Prostate gland (tissue), 2 donors: ENCODE measurements around the gene MYO9A. TPM values are rescaled to one million over a fixed set of nuclear protein-coding genes. Genes with fewer than 3 reads are reported as not detected.

Experiments used
- DNase-seq: peaks from one replicate; pipeline ENCODE4 v3.0.0-alpha.2; 2019; ENCODE audit warnings: low spot score
- H3K27ac ChIP-seq, 2 donors: fragments of 200-600 bp; sonication (generic); 2 replicates each; pipeline ENCODE4 v1.5.1; 2017 to 2019
- H3K27me3 ChIP-seq: fragments of 200-600 bp; sonication (generic); replicated peaks from 2 replicates; pipeline ENCODE4 v1.5.1; 2019; ENCODE audit not compliant: insufficient read depth
- H3K36me3 ChIP-seq, 2 donors: fragments of 200-600 bp; sonication (generic); 1 replicate in 1 of 2; 2 replicates in 1 of 2; pipeline versions ENCODE4 v1.5.1 to v1.8.1; 2017 to 2019
- H3K4me1 ChIP-seq: fragments of 200-600 bp; sonication (generic); replicated peaks from 2 replicates; pipeline ENCODE4 v1.5.1; 2019
- H3K4me3 ChIP-seq, 2 donors: fragments of 200-600 bp; sonication (generic); 2 replicates each; pipeline ENCODE4 v1.5.1; 2017 to 2019
- H3K9me3 ChIP-seq: fragments of 200-600 bp; sonication (generic); 2 replicates; pipeline ENCODE4 v1.5.1; 2017
- CTCF ChIP-seq, 4 experiments: fragments of 200-600 bp in 2 of 4; fragments of 450-650 bp in 2 of 4; sonication (generic) in 2 of 4; IDR thresholded peaks; 1 replicate in 3 of 4; 2 replicates in 1 of 4; pipeline ENCODE4 v1.5.1; 2016 to 2019; ENCODE audit warnings: antibody characterized with exemption in 4 of 4, mild to moderate bottlenecking in 2 of 4, moderate library complexity in 2 of 4
- POLR2A ChIP-seq: fragments of 450-650 bp; IDR thresholded peaks from one replicate; pipeline ENCODE4 v1.6.1; 2016; ENCODE audit warnings: antibody characterized with exemption, mild to moderate bottlenecking
- POLR2AphosphoS5 ChIP-seq: sonication (generic); formaldehyde crosslinking; IDR thresholded peaks from one replicate; pipeline ENCODE4 v1.6.1; 2017; ENCODE audit warnings: antibody characterized with exemption
- WGBS: methylation state at CpG from one replicate; pipeline ENCODE4 v1.1.5; 2018; 5-methylcytosine and 5-hydroxymethylcytosine counted together
- intact Hi-C: fragments of 100-400 bp; cut with DNase I; formaldehyde crosslinking; loops from one replicate; pipeline ENCODE4 v1.14.2; 2022
- total RNA-seq, 2 donors: library from RNA; depleted of rRNA; stranded (reverse); fragments of >200 nt; gene quantifications; one replicate each; pipeline ENCODE4 v1.1.0, GENCODE V29; 2016

MYO9A gene
- total RNA-seq, 2 donors from 2014 or later = 29.4 to 252 TPM

DNA sequence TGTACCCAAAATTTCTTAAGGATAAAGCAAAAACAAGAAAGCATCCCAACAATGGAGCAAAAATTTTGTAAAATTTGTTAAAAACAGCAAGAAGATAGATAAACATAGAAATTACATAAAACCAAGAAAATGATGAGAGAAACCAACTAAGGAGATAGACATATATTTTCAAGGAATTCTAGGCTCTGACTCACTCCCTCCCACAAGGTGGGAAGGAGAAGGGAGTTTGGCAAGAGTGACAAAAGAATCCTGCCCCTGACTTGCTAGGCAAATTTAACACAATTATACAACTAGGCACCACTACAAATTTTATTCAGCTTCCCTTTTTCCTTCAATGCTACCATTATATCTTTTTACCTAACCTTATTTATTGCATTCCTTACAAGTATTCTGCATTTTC, 70.9 kb downstream of the MYO9A start:
- no peak overlapping the region for H3K27ac ChIP-seq
- no peaks in the 10 kb centered on the region for H3K27me3 ChIP-seq
- intact Hi-C loops = no loop called here
- no peak for TF ChIP-seq POLR2A
- TF ChIP-seq CTCF (IDR thresholded peaks at IDR 0.05) = no peak
- TF ChIP-seq POLR2AphosphoS5 = no peak
- no peaks in the 10 kb centered on the region for H3K36me3 ChIP-seq
- H3K4me1 ChIP-seq = no peaks in the 10 kb centered on the region
- no peak for DNase-seq
- no peaks in the 10 kb centered on the region for H3K9me3 ChIP-seq
- H3K4me3 ChIP-seq = no peak overlapping the region

GRCh38 chr15:72044956-72045355, 73.0 kb downstream of the MYO9A start:
- Histone ChIP-seq H3K27me3 (no peaks in the 10 kb centered on the region), H3K36me3 (no peaks in the 10 kb centered on the region), H3K27ac (no peak overlapping the region), H3K4me3 (no peak overlapping the region), H3K4me1 (no peaks in the 10 kb centered on the region), H3K9me3 (no peaks in the 10 kb centered on the region)
- TF ChIP-seq CTCF (IDR thresholded peaks at IDR 0.05) = no peak
- TF ChIP-seq POLR2A = no peak
- no peak for TF ChIP-seq POLR2AphosphoS5
- intact Hi-C loops = no loop called here
- 91% methylated on average over 3 of the region's 3 CpGs for WGBS
- DNase-seq = no peak

- TF ChIP-seq POLR2A = no peak
- TF ChIP-seq CTCF (IDR thresholded peaks at IDR 0.05) = no peak
- no peak for TF ChIP-seq POLR2AphosphoS5
- 93% methylated on average over 7 of the region's 7 CpGs for WGBS
- Histone ChIP-seq H3K36me3 (no peaks in the 10 kb centered on the region), H3K27ac (no peak overlapping the region), H3K4me3 (no peak overlapping the region), H3K9me3 (no peaks in the 10 kb centered on the region), H3K4me1 (no peaks in the 10 kb centered on the region), H3K27me3 (no peaks in the 10 kb centered on the region)
- intact Hi-C loops = no loop called here
- DNase-seq = no peak
Measured at GRCh38 chr15:72042865-72043264, 75.1 kb downstream of the MYO9A start.

GRCh38 chr15:72042054-72042453, 75.9 kb downstream of the MYO9A start:
- DNase-seq = no peak
- Histone ChIP-seq H3K36me3 (no peaks in the 10 kb centered on the region), H3K4me3 (no peak overlapping the region), H3K27ac (no peak overlapping the region), H3K9me3 (no peaks in the 10 kb centered on the region), H3K4me1 (no peaks in the 10 kb centered on the region), H3K27me3 (no peaks in the 10 kb centered on the region)
- 25% methylated on average over 1 of the region's 1 CpG for WGBS
- TF ChIP-seq POLR2A (no peak), CTCF (IDR thresholded peaks at IDR 0.05) (no peak), POLR2AphosphoS5 (no peak)
- intact Hi-C loops = no loop called here

- no peak overlapping the region for H3K4me3 ChIP-seq
- H3K27me3 ChIP-seq = no peaks in the 10 kb centered on the region
- WGBS = 94% methylated on average over 4 of the region's 4 CpGs
- H3K27ac ChIP-seq = no peak overlapping the region
- DNase-seq = no peak
- TF ChIP-seq POLR2A = no peak
- TF ChIP-seq CTCF (IDR thresholded peaks at IDR 0.05) = no peak
- TF ChIP-seq POLR2AphosphoS5 = no peak
- no peaks in the 10 kb centered on the region for H3K4me1 ChIP-seq
- intact Hi-C loops = no loop called here
- no peaks in the 10 kb centered on the region for H3K9me3 ChIP-seq
- no peaks in the 10 kb centered on the region for H3K36me3 ChIP-seq
Measured at GRCh38 chr15:72037321-72037720, 80.6 kb downstream of the MYO9A start.
